Measurements from ENCODE around the gene BLVRA. TPM values are rescaled to one million over a fixed set of nuclear protein-coding genes. Genes with fewer than 3 reads are reported as not detected.

The BLVRA gene
- polyA plus RNA-seq, 1 donor (not counting 4 experiments of a cell fraction or from before 2014, with no cell fraction given): 49.6 TPM

DNA sequence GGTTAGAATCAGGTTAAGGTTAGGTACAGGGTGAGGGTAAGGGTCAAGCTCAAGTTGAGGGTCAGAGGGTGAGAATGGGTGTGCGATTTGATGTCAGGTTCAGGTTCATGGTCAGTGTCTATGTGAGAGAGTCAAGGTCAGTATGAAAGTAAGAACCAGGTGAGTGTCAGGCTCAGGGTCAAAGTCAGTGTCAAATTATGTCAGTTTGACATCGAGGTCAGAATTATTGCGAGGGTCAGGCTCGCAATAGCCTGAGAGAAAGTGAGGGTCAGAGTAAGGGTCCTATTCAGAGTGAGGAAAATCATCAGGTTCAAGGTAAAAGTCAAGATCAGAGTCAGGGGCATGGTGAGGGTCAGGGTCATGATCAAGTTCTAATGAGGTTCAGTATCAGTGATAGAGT lies 97.8 kb downstream of the BLVRA start:
- Histone ChIP-seq H3K36me3 (ENCODE audit: control insufficient read depth in 2 of 2, extremely low read depth in 1 of 2, insufficient read depth in 2 of 2, low read length in 2 of 2) (no peaks in the 10 kb centered on the region), H2AFZ (ENCODE audit: control insufficient read depth, low read length) (no peak overlapping the region), H3K27ac (ENCODE audit: control insufficient read depth, insufficient read depth, low read length) (no peak overlapping the region), H3K9me1 (ENCODE audit: control insufficient read depth, extremely low read depth, insufficient read depth, low read length) (no peaks in the 10 kb centered on the region), H3K9me3 (ENCODE audit: control insufficient read depth, low read depth, low read length) (no peaks in the 10 kb centered on the region), H3K4me1 (ENCODE audit: control insufficient read depth, extremely low read depth, insufficient read depth, low read length) (no peaks in the 10 kb centered on the region), H3K4me3 (ENCODE audit: control insufficient read depth in 2 of 3, extremely low read depth in 1 of 3, insufficient read depth in 2 of 3, low read depth in 1 of 3, low read length in 3 of 3) (no peak overlapping the region), H3K4me2 (ENCODE audit: control insufficient read depth, extremely low read depth, insufficient read depth, low read depth, low read length) (no peak overlapping the region), H3K27me3 (ENCODE audit: control insufficient read depth, extremely low read depth, insufficient read depth, low read length) (peaks cover 1% of the 10 kb centered on the region), H4K20me1 (ENCODE audit: control insufficient read depth, extremely low read depth, insufficient read depth, low read length) (no peaks in the 10 kb centered on the region), H3K9ac (ENCODE audit: control insufficient read depth, extremely low read depth, insufficient read depth, low read length) (no peak overlapping the region), H3K79me2 (ENCODE audit: control insufficient read depth, insufficient read depth, low read length) (no peaks in the 10 kb centered on the region)
- FAIRE-seq (no peak), DNase-seq (ENCODE audit: low read depth, low spot score) (no peak)
- TF ChIP-seq CTCF (optimal IDR thresholded peaks at IDR 0.05 in 1 of 3, IDR thresholded peaks at IDR 0.05 in 1 of 3, conservative IDR thresholded peaks at IDR 0.05 in 1 of 3; ENCODE audit: extremely low read depth in 1 of 3, insufficient read depth in 2 of 3, low read length in 3 of 3) (no peak), EZH2 (IDR thresholded peaks at IDR 0.05; ENCODE audit: low read length) (no peak)
- dilution Hi-C loops (cut with MboI; ENCODE audit: extremely low pct_ligation_motif_present, low sequenced_read_pairs): no loop called here

Other genes with a start within 250 kb of the BLVRA start
- gene STK17A, start 175.6 kb upstream of the BLVRA start, polyA plus RNA-seq: 33.6 to 81.3 TPM (median 46.1 TPM) in 3 replicates
- gene COA1, start 29.2 kb upstream of the BLVRA start, polyA plus RNA-seq: 24.6 to 32.2 TPM (median 26.6 TPM) in 3 replicates
- gene MRPS24, start 110.8 kb downstream of the BLVRA start, polyA plus RNA-seq: 94.8 to 113 TPM (median 104 TPM) in 3 replicates
- 24.8 to 29.7 TPM (median 27.6 TPM) in 3 replicates for gene URGCP, start 147.9 kb downstream of the BLVRA start, polyA plus RNA-seq
- gene UBE2D4, start 167.8 kb downstream of the BLVRA start, polyA plus RNA-seq: 7.9 to 11.0 TPM (median 8.1 TPM) in 3 replicates
- not detected in 3 replicates for gene SPDYE1, start 239.2 kb downstream of the BLVRA start, polyA plus RNA-seq